Smooth muscle cell of the brain vasculature (primary cell): ENCODE measurements around the gene ZBTB7C.

ENCODE experiments used
- DNase-seq: peaks from one replicate; pipeline ENCODE4 v3.0.0-alpha.2; 2012; ENCODE audit warnings: low read depth, low spot score

ZBTB7C gene

GRCh38 chr18:48167897-48168253 lies 241.3 kb downstream of the ZBTB7C start:
- DNase-seq: no peak

- DNase-seq: no peak
These were observed 242.8 kb downstream of the ZBTB7C start for GRCh38 chr18:48166336-48166875.

- no peak for DNase-seq
These were observed 243.9 kb downstream of the ZBTB7C start for GRCh38 chr18:48165111-48165866.

- no peak for DNase-seq
These were observed 244.5 kb downstream of the ZBTB7C start for GRCh38 chr18:48164701-48165100.

GRCh38 chr18:48164116-48164515 lies 245.1 kb downstream of the ZBTB7C start:
- DNase-seq: no peak

- no peak for DNase-seq
These were observed 245.5 kb downstream of the ZBTB7C start for GRCh38 chr18:48163738-48164115.

- no peak for DNase-seq
These were observed 246.0 kb downstream of the ZBTB7C start for GRCh38 chr18:48162956-48163737.

- DNase-seq: no peak
These were observed 247.1 kb downstream of the ZBTB7C start for GRCh38 chr18:48161911-48162698.

- DNase-seq: no peak
These were observed 247.8 kb downstream of the ZBTB7C start for GRCh38 chr18:48161191-48161910.

- DNase-seq: no peak
These were observed 248.6 kb downstream of the ZBTB7C start for GRCh38 chr18:48160622-48161021.

- DNase-seq: no peak
These were observed 249.4 kb downstream of the ZBTB7C start for GRCh38 chr18:48159816-48160215.

- DNase-seq: no peak
These were observed 250.5 kb downstream of the ZBTB7C start for GRCh38 chr18:48158721-48159120.

- no peak for DNase-seq
These were observed 251.2 kb downstream of the ZBTB7C start for GRCh38 chr18:48157956-48158355.

- DNase-seq: no peak
These were observed 253.3 kb downstream of the ZBTB7C start for GRCh38 chr18:48155856-48156255.

GRCh38 chr18:48154828-48155227 lies 254.4 kb downstream of the ZBTB7C start:
- no peak for DNase-seq

- DNase-seq: no peak
These were observed 255.3 kb downstream of the ZBTB7C start for GRCh38 chr18:48153613-48154481.

- DNase-seq: no peak
These were observed 256.6 kb downstream of the ZBTB7C start for GRCh38 chr18:48152549-48152948.

- no peak for DNase-seq
These were observed 257.6 kb downstream of the ZBTB7C start for GRCh38 chr18:48151421-48152065.

- no peak for DNase-seq
These were observed 260.0 kb downstream of the ZBTB7C start for GRCh38 chr18:48149020-48149685.
